PC-3 (cell line): ENCODE results near the gene TRIAP1. TPM values are rescaled to one million over a fixed set of nuclear protein-coding genes. Genes with fewer than 3 reads are reported as not detected.

ENCODE experiments used
- ATAC-seq: fragments of 200-7000 bp; cut with Tn5 transposase; 2 replicates; pipeline ENCODE4 v1.9.1; 2020; ENCODE audit warnings: mild to moderate bottlenecking, moderate library complexity
- BruUV-seq: library from RNA; stranded (reverse); fragments of 400-500 nt; replicated peaks from 2 replicates; lab custom pipeline; 2021; lab: Mats Ljungman, UMichigan
- CTCF ChIA-PET: fragments of 300-600 bp; sonication (Branson Sonifier 250); formaldehyde crosslinking; loops from one replicate; lab custom pipeline; 2022; ENCODE audit warnings: antibody characterized with exemption; lab: Charles Lee
- POLR2A ChIA-PET: fragments of 300-600 bp; sonication (Branson Sonifier 250); formaldehyde crosslinking; loops from one replicate; lab custom pipeline; 2022; ENCODE audit warnings: antibody characterized with exemption; ENCODE audit not compliant: unreplicated experiment; lab: Charles Lee
- DNase-seq: peaks from one replicate; pipeline ENCODE4 v3.0.0-alpha.2; 2015
- H2AFZ ChIP-seq: fragments of 300-600 bp; sonication (generic); 2 replicates; pipeline ENCODE4 v1.6.0; 2016; ENCODE audit warnings: antibody characterized with exemption, low read length
- H3F3A ChIP-seq: fragments of 300-600 bp; sonication (generic); one replicate; pipeline ENCODE4 v1.6.0; 2017; ENCODE audit warnings: antibody characterized with exemption, low read length, control low read depth, mild to moderate bottlenecking; ENCODE audit not compliant: unreplicated experiment
- H3K27ac ChIP-seq: fragments of 300-600 bp; sonication (generic); 2 replicates; pipeline ENCODE4 v1.5.1; 2016; ENCODE audit warnings: mild to moderate bottlenecking, low read length
- H3K27me3 ChIP-seq: fragments of 300-600 bp; sonication (generic); 2 replicates; pipeline ENCODE4 v1.6.1; 2016; ENCODE audit warnings: low read length, mixed read lengths
- H3K36me3 ChIP-seq: fragments of 300-600 bp; sonication (generic); 2 replicates; pipeline ENCODE4 v1.6.1; 2016; ENCODE audit warnings: low read depth, mixed run types, low read length, mixed read lengths
- H3K4me1 ChIP-seq: fragments of 300-600 bp; sonication (generic); 2 replicates; pipeline ENCODE4 v1.5.1; 2016; ENCODE audit warnings: low read length; ENCODE audit not compliant: insufficient read depth
- H3K4me2 ChIP-seq: fragments of 300-600 bp; sonication (generic); 2 replicates; pipeline ENCODE4 v1.6.0; 2016; ENCODE audit warnings: low read length
- H3K4me3 ChIP-seq: fragments of 300-600 bp; sonication (generic); 2 replicates; pipeline ENCODE4 v1.5.1; 2016; ENCODE audit warnings: mild to moderate bottlenecking, low read length, mixed read lengths
- H3K79me2 ChIP-seq: fragments of 300-600 bp; sonication (generic); 2 replicates; pipeline ENCODE4 v1.6.1; 2017; ENCODE audit warnings: low read length, mixed read lengths
- H3K9ac ChIP-seq: fragments of 300-600 bp; sonication (generic); 2 replicates; pipeline ENCODE4 v1.6.0; 2016; ENCODE audit warnings: mild to moderate bottlenecking, low read length
- H3K9me2 ChIP-seq: fragments of 300-600 bp; sonication (generic); replicated peaks from 2 replicates; pipeline ENCODE4 v1.6.1; 2016; ENCODE audit warnings: mixed run types, low read length, mixed read lengths
- H3K9me3 ChIP-seq: fragments of 300-600 bp; sonication (generic); 2 replicates; pipeline ENCODE4 v1.6.1; 2016; ENCODE audit warnings: low read length, mixed read lengths
- H4K20me1 ChIP-seq: fragments of 300-600 bp; sonication (generic); 2 replicates; pipeline ENCODE4 v1.6.1; 2016; ENCODE audit warnings: low read length, mixed read lengths
- CTCF ChIP-seq: fragments of 300-600 bp; sonication (generic); conservative IDR thresholded peaks from 2 replicates; pipeline ENCODE4 v1.5.1; 2017; ENCODE audit warnings: antibody characterized with exemption, low read depth, mild to moderate bottlenecking, low read length
- EZH2 ChIP-seq: fragments of 300-600 bp; sonication (generic); IDR thresholded peaks from one replicate; pipeline ENCODE4 v1.6.1; 2017; ENCODE audit warnings: antibody characterized with exemption, mild to moderate bottlenecking, low read length; ENCODE audit not compliant: unreplicated experiment
- EZH2phosphoT487 ChIP-seq: fragments of 300-600 bp; sonication (generic); IDR thresholded peaks from 2 replicates; pipeline ENCODE4 v1.6.1; 2018; ENCODE audit warnings: mild to moderate bottlenecking, antibody characterized with exemption, low read length, borderline replicate concordance
- intact Hi-C: fragments of 100-400 bp; cut with micrococcal nuclease; formaldehyde crosslinking; loops from 2 replicates; pipeline ENCODE4 v1.9.0; 2023
- total RNA-seq: library from RNA; depleted of rRNA; stranded (reverse); fragments of >200 nt; gene quantifications from 2 replicates; pipeline ENCODE4 v1.2.3, GENCODE V29; 2014

The TRIAP1 gene
- total RNA-seq, 1 experiment from 2014 or later: 34.5 TPM

GRCh38 chr12:120490833-120491512, 44.8 kb upstream of the TRIAP1 start:
- H3K4me1 ChIP-seq: peaks cover 22% of the 10 kb centered on the region
- H3K9me3 ChIP-seq: no peaks in the 10 kb centered on the region
- no peaks in the 10 kb centered on the region for H3K27me3 ChIP-seq
- CTCF ChIA-PET: interaction anchor here (0.6 kb wide), 1 partner anchor 103 kb away, joined by 3 read pairs; no protein-coding TSS in a partner anchor
- POLR2A ChIA-PET: no interaction called here
- peaks cover 13% of the 10 kb centered on the region for H3K79me2 ChIP-seq
- no peaks in the 10 kb centered on the region for H3K36me3 ChIP-seq
- ATAC-seq: no peak
- no peak overlapping the region for H3K4me2 ChIP-seq
- H3K9ac ChIP-seq: no peak overlapping the region
- H3K9me2 ChIP-seq: no peaks in the 10 kb centered on the region
- H3K4me3 ChIP-seq: no peak overlapping the region
- no peaks in the 10 kb centered on the region for H4K20me1 ChIP-seq
- H3K27ac ChIP-seq: no peak overlapping the region
- intact Hi-C loops: no loop called here
- no TSS peak for BruUV-seq
- H2AFZ ChIP-seq: no peak overlapping the region
- TF ChIP-seq CTCF (no peak), EZH2phosphoT487 (no peak), EZH2 (no peak)
- no peaks in the 10 kb centered on the region for H3F3A ChIP-seq
- DNase-seq: no peak

- H3K4me2 ChIP-seq: no peak overlapping the region
- H3K36me3 ChIP-seq: no peaks in the 10 kb centered on the region
- no TSS peak for BruUV-seq
- no peaks in the 10 kb centered on the region for H4K20me1 ChIP-seq
- intact Hi-C loops: no loop called here
- H3K4me3 ChIP-seq: no peak overlapping the region
- CTCF ChIA-PET: no interaction called here
- POLR2A ChIA-PET: no interaction called here
- no peaks in the 10 kb centered on the region for H3K27me3 ChIP-seq
- no peaks in the 10 kb centered on the region for H3F3A ChIP-seq
- no peak overlapping the region for H2AFZ ChIP-seq
- H3K9me2 ChIP-seq: no peaks in the 10 kb centered on the region
- no peak overlapping the region for H3K27ac ChIP-seq
- H3K4me1 ChIP-seq: peaks cover 21% of the 10 kb centered on the region
- DNase-seq (no peak), ATAC-seq (no peak)
- no peak overlapping the region for H3K9ac ChIP-seq
- H3K9me3 ChIP-seq: no peaks in the 10 kb centered on the region
- TF ChIP-seq EZH2phosphoT487 (no peak), EZH2 (no peak), CTCF (no peak)
- peaks cover 10% of the 10 kb centered on the region for H3K79me2 ChIP-seq
These were observed 44.1 kb upstream of the TRIAP1 start for GRCh38 chr12:120490325-120490724.

GRCh38 chr12:120489018-120489417, 42.8 kb upstream of the TRIAP1 start:
- H3K4me1 ChIP-seq: peaks cover 13% of the 10 kb centered on the region
- no peaks in the 10 kb centered on the region for H3K79me2 ChIP-seq
- no peak overlapping the region for H3K27ac ChIP-seq
- H3K9ac ChIP-seq: no peak overlapping the region
- BruUV-seq: no TSS peak
- H2AFZ ChIP-seq: no peak overlapping the region
- no peaks in the 10 kb centered on the region for H3K27me3 ChIP-seq
- intact Hi-C loops: loop anchor here (1.0 kb wide), 1 partner anchor 15 kb away; no protein-coding TSS in a partner anchor
- DNase-seq (peak; percentile 82), ATAC-seq (peak; percentile 96)
- TF ChIP-seq EZH2: no peak
- no peak for TF ChIP-seq EZH2phosphoT487
- no peak for TF ChIP-seq CTCF
- H3K4me3 ChIP-seq: no peak overlapping the region
- no peaks in the 10 kb centered on the region for H3K36me3 ChIP-seq
- POLR2A ChIA-PET: interaction anchor here (0.6 kb wide), 2 partner anchors 28 to 196 kb away, joined by 3 to 7 read pairs; partner anchors contain the start of gene RNU4-1
- CTCF ChIA-PET: interaction anchor here (0.8 kb wide), 1 partner anchor 19 kb away, joined by 4 read pairs; no protein-coding TSS in a partner anchor
- H4K20me1 ChIP-seq: no peaks in the 10 kb centered on the region
- no peaks in the 10 kb centered on the region for H3F3A ChIP-seq
- no peaks in the 10 kb centered on the region for H3K9me2 ChIP-seq
- H3K4me2 ChIP-seq: peak overlapping the region; percentile 17; the same call in 1 of the 2 replicates
- no peaks in the 10 kb centered on the region for H3K9me3 ChIP-seq
